ENCODE data around the gene PCGF5.
"Not testable (repeated sequence)": the region's sequence is repeated elsewhere in the genome, so short reads cannot be mapped to it uniquely, and the experiment has no call there.

The PCGF5 gene

DNA sequence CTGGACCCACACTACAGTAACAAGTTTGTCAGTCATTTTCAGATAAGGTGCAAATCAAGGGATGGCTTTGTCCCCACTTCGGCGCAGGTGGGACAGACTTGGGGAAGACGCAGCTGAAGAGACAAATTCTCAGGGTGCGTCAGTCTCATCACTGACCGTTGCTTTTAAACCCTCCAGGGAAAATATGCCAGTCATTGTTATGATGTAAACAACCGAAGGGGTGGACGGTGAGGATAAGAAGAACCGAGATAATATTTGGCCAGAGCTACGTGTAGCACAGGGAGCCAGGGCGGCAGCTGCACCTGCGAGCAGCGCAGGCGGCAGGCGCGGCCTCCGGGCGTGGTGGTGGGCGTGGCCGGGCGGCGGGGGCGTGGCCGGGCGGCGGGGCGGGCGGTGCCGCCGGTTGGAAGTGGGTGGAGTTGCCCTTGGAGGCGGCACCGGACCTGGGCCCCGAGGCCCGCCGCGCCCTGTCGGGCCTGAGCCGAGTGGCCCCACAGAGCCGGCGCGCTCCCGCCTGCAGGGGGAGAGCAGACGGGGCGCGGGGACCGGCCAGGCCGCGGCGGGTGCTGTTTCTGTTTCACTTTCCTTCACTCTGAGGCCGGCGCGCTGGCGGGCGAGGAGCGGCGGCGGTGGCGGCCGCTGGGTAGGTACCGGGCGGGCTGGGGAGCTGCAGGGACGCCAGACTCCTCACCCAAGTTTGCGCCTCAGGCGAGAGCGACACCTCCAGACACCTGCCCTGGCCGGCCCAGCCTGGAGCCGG is at the start of gene PCGF5:
Gene PCGF5 (plus strand): TSS at position 470 of the 760 bp plus-strand sequence. CDS start 2,209 bp downstream, outside the sequence.
- peak; percentile 51 for DNase-seq

- DNase-seq, result no peak
Observed at GRCh38 chr10:91171485-91171884, 49.0 kb upstream of the PCGF5 start.

- no peak for DNase-seq
Observed at GRCh38 chr10:91172348-91172747, 48.1 kb upstream of the PCGF5 start.

- no peak for DNase-seq
Observed at GRCh38 chr10:91185239-91185875, 35.1 kb upstream of the PCGF5 start.

GRCh38 chr10:91187156-91187555 is 33.3 kb upstream of the PCGF5 start:
- DNase-seq, result no peak

GRCh38 chr10:91188010-91188409 is 32.5 kb upstream of the PCGF5 start:
- not testable (repeated sequence) for DNase-seq

DNA sequence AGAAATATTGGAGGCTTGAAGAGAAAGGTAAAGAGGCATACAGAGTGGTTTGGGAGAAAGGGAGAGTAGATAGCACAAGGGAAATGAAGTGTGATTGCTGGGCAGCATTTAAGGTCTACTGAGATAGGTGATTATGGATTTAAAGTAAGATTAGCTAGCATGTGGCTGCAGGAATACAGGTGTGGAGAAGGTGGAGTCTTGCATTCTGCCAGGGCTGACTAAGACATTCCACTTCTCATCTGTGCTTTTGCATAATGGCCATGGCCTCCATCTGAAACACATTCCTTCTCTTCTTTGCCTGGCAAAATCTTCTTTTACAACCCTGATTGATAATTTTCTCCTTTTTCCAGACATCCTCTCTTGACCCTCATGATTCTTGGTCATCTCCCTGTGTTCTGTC is 31.6 kb upstream of the PCGF5 start:
- no peak for DNase-seq

- DNase-seq, result no peak
Observed at GRCh38 chr10:91190388-91190870, 30.0 kb upstream of the PCGF5 start.

GRCh38 chr10:91190876-91191583 is 29.4 kb upstream of the PCGF5 start:
- DNase-seq, result no peak

GRCh38 chr10:91191584-91191919 is 28.9 kb upstream of the PCGF5 start:
- no peak for DNase-seq

DNA sequence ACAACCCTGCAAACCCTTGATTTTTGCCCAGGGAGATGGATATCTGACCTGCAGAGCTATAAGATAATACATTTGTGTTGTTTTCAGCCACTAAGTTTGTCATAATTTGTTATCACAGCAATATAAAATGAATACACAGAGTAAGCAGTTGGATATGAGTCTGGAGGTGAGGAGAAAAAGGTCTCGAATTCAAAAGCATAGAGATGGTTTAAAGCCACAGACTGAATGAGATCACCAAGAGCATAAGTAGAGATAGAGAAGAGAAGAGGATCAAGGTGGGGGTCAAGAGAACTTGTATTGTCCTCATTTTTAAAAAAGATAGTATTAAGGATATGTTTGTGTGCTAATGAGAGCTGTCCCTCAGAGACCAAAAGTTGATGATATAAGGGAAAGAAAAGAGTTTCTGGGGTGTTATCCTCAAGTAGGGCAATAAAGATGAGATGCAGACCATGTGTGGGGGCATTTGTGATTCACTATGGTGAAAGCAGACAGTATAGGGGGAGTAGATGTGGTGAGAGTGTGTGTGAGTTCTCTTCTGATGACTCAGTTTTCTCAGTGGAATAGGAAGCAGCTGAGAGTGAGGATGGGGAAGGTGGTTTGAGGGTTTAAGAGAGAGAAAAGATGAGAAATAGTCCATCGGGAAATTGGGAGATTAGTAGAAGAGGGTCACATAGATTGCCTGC is 25.8 kb upstream of the PCGF5 start:
- DNase-seq, result no peak

- no peak for DNase-seq
Observed at GRCh38 chr10:91196268-91197048, 24.0 kb upstream of the PCGF5 start.

GRCh38 chr10:91197127-91197526 is 23.3 kb upstream of the PCGF5 start:
- no peak for DNase-seq

- no peak for DNase-seq
Observed at GRCh38 chr10:91198781-91199180, 21.7 kb upstream of the PCGF5 start.

GRCh38 chr10:91200314-91201212 is 19.9 kb upstream of the PCGF5 start:
- no peak for DNase-seq

GRCh38 chr10:91201213-91201996 is 19.1 kb upstream of the PCGF5 start:
- DNase-seq, result no peak

- DNase-seq, result no peak
Observed at GRCh38 chr10:91206427-91206826, 14.0 kb upstream of the PCGF5 start.

- DNase-seq, result no peak
Observed at GRCh38 chr10:91206837-91207474, 13.5 kb upstream of the PCGF5 start.

DNA sequence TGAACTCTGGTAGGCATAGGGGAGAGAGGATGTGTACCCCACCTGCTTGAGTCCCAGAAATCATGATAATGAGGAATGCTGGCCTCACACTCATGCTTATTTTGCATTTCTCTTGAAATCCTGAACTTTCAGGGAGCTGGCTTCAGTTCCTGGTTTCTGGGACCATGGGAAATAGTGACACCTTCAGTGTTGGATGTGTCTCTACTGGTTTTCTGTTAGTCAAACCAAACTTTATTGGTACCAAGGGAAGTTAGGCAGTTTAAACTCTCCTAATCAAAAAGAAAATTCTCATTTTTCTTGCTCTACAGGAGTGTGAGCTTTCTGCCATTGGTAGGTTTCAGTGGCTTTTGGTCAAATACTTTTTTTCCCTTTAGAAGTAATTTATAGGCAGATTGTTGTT is 11.8 kb upstream of the PCGF5 start:
- DNase-seq, result no peak

- DNase-seq, result no peak
Observed at GRCh38 chr10:91210014-91210413, 10.4 kb upstream of the PCGF5 start.
